SHP77 treated with DMSO at 0.1 percent for 48 hours (cell line): ENCODE results near the gene C1orf50.
"Not testable (repeated sequence)": the region's sequence is repeated elsewhere in the genome, so short reads cannot be mapped to it uniquely, and the experiment has no call there.

Source experiments
- DNase-seq: peaks from one replicate; lab custom pipeline; 2025; lab: John Stamatoyannopoulos, UW

Gene C1orf50

DNA sequence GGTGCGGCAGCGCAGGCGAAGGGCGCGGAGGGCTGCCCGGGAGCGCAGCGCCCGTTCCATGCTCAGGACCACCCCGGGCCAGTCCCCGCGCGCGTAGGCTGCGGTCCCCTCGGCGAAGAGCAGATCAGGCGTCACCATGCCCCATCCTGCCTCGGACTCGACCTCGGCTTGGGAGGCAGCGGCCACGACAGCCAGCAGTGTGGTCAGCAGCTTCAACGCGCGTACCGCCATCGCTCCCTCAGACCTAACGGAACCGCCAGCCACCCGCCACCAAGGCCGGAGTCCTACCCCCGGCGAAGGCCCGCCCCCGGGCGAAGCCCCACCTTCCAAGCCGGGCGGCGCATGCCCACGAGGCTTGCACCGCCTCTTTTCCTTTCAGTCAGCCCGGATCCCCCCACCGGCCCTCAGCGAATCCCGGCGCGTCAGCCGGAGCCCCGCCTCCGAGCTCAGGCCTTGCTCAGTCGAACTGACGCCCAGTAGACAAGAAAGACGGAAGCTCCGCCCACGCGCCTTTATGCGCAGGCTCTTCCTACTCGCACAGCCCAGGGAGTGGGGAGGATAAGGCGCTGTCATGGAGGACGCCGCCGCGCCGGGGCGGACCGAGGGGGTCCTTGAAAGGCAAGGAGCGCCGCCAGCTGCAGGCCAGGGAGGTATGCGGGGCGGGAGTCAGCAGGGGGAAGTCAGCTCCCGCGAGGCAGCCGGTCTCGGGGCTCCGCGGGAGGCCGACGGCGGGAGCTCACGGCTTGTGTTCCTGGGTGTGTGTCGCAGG is at the start of gene C1orf50, which contains the start of gene P3H1:
Gene C1orf50 (plus strand): TSS at position 509 of the 769 bp plus-strand sequence. CDS start 63 bp downstream, at position 572.
Gene P3H1 (minus strand): TSS at position 288 of the 769 bp plus-strand sequence. CDS start 57 bp downstream, at position 231.
- DNase-seq, result peak; percentile 95

DNA sequence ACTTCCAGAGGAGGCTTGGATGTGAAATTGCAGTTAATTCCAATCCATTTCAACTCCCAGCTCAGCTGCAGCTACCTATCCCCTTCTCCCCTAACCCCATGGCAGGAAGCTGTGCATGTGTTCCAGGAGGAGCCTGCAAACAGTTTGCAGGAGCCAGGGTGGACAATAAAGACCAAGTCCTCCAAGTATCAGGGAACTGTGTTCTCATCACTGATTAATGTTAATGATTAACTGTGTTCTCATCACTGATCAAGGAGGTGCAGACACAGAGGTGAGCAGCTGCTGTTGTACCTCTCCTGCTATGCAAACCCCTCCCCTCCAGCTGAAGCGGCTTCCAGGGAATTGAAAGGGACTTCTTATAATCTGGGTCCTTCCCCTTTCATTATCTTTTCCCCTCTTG is 46.2 kb upstream of the C1orf50 start:
- no peak for DNase-seq

DNA sequence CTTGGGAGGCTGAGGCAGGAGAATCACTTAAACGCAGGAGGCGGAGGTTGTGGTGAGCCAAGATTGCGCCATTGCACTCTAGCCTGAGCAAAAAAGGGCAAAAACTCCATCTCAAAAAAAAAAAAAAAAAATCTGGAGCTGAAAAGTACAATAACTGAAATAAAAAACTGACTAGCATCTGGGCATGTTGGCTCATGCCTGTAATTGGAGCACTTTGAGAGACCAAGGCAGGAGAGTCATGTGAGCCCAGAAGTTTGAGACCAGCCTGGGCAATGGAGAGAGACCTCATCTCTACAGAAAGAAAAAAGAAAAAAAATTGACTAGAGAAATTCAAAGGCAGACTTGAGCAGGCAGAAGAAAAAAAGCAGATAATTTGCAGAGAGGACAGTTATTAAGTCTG is 45.1 kb upstream of the C1orf50 start:
- DNase-seq, result no peak

DNA sequence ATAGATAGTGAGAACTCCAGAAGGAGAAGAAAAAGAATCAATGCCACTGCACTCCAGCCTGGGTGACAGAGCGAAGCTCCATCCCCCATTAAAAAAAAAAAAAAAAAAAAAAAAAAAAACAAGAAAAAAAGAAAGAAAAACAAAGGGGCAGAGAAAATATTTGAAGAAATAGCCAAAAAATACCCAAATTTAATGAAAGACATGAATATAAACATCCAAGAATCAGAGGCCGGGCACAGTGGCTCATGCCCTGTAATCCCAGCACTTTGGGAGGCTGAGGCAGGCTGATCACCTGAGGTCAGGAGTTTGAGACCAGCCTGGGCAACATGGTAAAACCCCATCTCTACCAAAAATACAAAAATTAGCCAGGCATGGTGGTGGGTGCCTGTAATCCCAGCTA is 44.6 kb upstream of the C1orf50 start:
- DNase-seq, result not testable (repeated sequence)

DNA sequence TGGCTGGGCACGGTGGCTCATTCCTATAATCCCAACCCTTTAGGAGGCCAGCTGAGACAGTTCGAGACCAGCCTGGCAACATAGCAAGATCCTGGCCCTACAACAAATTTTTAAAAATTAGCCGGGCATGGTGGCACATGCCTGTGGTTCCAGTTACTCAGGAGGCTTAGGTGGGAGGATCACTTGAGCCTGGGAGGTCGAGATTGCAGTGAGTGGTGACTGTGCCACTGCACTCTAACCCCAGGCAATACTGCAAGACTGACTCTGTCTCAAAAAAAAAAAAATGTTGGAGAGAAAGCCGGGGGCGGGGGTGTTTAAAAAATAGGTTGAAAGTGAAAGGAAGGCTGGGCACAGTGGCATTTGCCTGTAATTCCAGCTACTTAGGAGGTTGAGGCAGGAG is 43.5 kb upstream of the C1orf50 start:
- no peak for DNase-seq

DNA sequence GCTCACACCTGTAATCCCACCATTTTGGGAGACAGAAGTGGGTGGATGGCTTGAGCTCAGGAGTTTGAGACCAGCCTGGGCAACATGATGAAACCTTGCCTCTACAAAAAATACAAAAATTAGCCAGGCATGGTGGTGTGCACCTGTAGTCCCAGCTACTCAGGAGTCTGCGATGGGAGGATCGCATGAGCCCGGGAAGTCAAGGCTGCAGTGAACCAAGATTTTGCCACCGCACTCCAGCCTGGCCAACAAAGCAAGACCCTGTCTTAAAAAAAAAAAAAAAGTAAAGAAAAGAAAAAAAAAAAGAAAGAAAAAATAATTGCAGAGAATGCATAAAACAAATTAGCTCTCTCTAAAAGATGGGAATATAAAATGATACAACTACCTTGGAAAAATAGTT is 41.2 kb upstream of the C1orf50 start:
- DNase-seq, result not testable (repeated sequence)

DNA sequence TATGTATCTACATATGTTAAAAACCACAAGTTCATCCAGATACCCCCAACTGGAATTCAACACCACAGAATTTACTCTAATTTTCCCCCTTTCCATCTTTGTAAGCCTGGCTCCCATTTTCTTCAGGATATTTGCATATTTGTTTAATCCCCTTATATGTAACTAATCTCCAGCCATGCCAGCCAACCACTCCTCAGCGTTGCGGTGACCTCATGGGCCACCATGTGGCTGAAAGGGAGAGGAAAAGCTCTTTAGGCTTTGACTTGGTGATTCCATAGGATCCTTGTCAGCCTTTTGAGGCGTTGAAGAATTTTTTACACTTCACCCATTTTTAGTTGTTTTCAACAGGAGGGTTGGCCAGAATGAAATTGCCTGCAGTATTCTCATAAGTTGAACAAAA is 37.0 kb upstream of the C1orf50 start:
- DNase-seq, result no peak

DNA sequence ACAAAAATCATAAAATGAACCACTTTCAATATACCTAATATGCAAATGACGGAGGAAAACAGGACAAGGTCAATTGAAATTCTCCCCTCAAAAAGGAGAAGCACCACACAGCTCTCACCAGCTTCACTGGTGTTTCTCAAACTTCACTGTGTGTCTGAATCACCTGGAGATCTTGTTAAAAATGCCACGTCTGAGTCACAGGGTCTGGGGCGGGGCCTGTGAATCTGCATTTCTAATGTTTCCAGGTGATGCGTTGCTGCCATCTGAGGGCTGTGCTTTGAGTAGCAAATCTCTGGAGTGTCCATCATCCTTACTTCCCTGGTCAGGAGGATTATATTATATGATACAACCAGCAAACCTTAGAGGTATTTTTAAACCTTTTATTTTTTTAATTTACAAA is 36.1 kb upstream of the C1orf50 start:
- DNase-seq, result no peak

DNA sequence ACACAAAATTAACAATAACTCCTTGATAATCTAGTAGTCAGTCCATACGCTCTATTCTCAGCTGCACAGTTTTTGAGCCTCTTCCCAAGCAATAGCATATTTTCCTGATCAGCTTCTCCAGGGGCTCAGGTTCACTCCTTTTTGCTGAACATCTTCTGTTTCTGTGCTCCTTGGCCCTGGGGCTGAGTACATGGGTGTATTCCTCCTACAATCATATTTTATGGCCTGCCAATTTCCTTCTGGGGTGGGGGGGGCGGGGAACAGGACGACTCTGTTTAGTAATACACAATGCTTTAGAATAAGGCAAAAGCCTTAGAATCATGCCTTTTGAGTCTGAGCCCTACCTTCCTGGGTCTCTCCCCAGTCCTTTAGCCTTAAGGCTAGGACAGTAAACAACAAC is 35.5 kb upstream of the C1orf50 start:
- no peak for DNase-seq

DNA sequence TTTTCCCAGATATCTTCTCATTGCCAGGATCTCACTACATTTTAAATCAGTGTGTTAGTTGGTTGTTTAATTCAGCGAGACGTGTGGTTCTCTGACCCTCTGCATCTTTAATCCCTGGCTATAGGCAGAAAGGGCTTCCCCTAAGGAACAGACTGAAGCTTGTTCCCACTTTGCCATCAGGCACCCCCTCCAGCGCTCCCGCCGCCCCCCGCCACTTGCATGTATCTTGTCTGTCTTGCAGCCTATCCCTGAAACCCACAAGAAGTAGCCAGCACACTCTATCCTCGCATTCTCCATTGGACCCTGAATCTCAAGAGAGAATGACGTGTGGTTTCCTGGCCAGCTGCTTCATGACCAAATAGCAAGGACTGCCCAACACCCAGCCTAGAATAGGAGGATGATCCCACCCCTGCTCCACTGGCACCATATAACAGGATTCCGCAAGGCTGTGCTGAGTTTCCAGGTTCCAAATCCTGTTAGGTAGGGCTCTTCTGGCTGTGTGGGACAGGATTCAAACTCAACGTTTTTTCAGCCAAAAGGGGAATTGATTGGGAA is 34.8 kb upstream of the C1orf50 start:
- DNase-seq, result no peak

DNA sequence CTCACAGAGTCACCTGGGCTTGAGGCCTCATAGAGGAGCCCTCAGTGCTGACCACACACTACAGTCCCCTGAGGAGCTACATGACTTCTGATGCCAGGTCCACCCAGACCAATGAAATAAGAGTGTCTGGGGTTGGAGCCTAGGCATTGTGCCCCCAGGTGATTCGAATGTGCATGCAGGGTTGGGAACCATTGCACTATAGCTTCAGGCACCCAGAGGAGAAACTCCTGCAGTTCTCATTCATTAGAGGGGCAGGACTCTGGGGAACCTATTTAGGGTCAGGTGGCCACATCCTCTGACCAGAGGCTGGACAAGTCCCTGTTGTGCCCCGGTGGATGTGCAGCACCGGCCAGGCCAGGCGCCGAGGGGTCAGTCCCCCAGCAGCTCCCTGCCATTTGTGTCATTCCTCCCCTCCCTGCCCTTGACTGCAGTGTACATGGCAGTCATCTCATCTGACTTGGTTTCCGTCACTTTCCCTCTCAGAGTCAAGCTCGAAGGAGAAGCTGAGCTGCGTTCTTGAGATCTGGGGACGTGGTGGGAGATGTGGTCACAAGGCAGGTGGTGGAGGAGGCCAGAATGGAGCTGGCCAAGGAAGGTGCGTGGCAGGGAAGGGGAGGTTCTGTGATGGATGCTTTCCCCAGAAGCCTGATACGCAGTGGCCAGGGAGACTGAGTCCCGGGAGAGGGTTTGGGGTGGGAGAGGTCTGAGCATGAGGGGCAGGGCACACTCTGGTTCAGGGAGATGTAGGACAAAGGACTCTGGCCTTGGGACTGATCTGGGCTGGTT is 33.4 kb upstream of the C1orf50 start:
- no peak for DNase-seq

DNA sequence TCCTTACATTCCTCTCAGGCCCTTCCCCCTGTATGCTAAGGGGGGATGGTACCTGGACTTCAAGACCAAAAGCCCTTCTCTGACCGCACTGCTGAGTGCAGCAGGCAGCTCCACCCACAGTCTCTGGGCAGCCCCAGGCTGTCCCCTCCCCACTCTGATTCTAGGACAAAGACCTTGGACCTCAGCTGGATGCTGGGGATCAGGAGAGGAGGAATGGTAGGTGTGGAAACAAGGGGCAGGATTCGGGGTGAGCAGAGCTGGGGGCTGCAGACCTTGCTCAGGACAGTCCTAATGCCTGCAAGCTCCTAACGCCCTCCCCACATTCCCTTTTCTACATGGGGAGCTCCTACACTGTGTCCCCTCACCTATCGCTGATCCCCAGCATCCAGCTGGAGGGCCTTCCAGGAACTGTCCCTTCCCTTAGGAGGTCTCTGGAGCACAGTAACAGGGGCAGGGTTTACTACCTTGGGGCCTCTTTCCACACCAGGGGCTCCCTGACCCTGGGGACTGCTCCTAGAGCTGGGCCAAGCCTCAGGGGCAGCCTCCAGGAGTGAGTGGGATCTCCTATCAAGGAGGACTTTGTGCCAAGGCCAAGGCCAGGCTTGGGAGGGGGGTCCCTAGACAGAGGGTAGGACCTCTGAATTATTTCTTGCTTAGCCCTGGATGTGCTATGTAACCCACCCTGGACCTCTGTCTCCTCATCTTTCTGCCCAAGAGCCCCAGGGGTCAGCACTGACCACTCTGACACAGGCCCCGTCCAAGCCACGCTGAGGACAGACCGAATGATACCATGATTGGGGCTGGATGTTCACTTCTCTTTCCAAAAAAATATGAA is 32.6 kb upstream of the C1orf50 start:
- no peak for DNase-seq

DNA sequence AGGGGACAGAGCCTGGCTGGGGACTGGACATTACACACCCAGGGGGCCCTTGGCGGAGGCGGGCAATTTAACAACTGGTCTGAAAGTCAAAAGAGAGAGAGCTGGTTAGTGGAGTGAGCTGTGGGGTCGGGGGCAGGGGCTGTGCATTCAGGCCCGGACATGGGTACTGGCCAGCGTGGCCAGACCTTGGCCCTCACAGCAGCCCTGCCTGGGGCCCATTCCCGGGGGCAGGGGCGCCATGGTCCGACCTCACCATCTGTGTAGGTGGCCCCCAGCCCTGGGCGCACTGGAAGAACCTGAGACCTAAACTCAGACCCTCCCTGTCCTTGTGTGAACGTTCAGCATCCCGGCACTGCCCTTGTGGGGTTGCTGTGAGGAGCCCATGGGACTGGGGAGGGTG is 32.0 kb upstream of the C1orf50 start:
- DNase-seq, result no peak

DNA sequence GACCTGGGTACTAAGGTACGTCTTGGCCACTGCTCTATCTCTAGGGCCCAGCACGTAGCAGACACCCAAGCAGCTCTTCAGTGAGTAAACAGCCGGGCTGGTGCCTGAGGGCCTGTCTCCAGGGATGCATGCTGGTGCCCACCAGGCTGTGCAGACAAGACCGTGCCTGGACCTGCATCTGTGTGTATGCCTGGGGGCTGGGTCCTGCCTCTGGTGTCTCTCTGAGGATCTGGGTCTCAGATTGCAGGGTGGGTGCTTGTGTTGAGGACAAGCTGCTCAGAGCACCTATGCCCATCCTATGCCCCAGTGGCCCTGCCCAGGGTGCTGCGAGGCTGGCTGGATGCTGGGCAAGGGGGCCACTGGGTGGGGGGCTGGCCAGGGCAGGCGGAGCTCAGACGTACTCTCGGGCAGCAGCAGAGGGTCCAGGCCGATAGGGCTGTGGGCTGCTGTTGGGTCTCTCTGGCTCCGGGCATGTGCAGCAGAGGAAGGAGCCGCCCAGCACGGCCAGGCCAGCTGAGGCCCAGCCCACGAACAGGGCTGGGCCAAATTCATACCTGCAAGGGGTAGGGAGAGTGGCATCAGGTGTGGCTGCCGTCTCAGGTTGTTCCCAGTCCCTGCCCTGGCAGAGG is 31.5 kb upstream of the C1orf50 start:
- DNase-seq, result no peak

DNA sequence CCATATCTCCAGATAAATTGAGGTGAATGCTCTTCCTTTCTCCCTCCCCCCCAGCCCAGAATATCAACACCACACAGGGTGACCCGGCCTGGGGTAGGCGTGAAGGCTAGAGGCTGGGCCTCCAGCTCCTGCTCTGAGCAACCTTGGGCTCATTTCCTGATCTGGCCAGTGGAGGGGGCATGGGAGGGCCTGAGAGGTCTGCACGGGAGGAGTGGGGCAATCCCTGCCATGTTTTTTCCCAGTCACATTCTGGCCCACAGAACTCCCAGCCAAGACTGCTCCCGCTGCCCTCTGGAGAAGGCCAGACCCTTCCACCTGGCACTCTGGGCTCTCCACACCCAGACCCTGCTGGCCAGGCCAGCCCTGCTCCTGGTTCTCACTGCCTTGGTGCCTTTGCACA is 30.9 kb upstream of the C1orf50 start:
- DNase-seq, result no peak

DNA sequence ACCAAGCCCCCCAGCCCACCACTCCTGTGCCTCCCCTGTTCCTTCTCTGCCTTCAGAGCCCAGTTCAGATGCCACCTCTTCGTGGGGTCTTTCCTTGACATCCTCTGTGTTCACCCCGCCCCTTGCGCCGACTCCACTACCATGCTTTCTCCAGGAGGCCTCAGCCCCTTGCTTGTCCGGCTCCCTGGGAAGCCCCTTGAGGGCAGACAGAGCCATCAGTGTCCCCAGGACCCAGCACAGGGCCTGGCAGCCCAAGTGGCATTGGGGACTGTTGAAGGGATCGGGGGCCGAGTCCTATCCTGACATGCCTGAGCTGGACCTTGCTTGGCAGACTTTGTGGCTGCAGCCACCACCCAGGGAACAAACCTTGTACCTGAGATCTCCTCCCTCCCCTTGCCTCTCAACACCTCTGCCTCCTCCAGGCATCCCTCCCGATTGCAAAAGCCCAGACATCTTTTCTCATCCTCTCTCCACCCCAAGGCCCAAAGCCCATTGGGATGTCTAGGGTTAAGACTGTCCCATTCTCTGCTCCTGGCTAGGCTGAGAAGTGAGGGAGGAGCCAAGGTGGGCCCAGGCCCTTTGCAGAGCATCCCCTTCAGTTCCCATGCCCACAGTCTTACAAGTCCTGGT is 30.4 kb upstream of the C1orf50 start:
- no peak for DNase-seq

DNA sequence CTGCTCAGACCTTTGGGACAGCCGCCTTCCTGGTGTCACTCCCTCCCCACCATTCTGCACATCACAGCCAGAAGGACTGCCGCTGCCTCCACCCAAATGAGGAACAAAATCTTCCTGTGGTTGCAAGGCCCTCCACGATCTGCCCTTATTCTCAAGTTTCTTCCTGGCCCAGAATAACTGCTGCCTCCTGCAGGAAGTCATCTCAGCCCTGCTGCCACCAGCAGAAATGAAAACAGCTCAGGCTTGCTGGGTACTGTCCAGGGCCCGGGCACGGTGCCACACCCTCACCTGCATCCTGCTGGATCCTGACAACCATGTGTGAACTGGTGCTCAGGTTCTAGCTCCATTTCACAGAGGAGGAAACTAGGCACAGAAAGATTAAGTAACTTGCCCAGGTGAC is 29.8 kb upstream of the C1orf50 start:
- DNase-seq, result no peak

DNA sequence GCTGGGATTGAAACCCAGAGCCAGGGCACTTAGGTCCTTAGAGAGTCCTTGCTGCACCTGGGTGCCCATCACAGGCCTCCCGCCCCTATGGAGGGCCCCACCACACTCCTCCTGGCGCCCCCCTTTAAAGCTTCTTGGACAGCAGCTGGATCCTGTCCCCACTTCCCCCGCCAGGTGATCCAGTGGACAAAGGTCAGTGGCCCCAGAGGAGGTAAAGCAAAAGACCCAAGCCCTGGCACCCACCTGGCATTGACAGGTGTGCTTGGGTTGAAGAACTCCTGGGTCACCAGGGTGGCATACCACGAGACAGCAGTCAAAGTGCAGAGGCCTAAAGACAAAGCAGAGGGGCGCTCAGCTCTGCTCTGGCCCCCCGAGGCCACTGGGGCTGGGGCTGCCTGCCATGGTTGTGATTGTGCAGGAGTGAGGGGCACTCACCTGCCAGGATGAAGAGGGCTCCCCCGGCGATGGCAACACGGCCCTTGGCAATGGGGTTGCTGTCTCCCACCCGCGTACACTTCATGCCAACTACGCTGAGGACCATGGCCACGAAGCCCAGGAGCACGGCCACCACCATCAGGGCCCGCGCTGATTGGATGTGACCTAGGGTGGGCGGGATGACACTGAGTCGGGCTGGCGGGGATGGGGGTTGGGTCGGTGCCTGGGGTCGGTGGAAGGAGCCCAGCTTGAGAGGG is 28.9 kb upstream of the C1orf50 start:
- no peak for DNase-seq

DNA sequence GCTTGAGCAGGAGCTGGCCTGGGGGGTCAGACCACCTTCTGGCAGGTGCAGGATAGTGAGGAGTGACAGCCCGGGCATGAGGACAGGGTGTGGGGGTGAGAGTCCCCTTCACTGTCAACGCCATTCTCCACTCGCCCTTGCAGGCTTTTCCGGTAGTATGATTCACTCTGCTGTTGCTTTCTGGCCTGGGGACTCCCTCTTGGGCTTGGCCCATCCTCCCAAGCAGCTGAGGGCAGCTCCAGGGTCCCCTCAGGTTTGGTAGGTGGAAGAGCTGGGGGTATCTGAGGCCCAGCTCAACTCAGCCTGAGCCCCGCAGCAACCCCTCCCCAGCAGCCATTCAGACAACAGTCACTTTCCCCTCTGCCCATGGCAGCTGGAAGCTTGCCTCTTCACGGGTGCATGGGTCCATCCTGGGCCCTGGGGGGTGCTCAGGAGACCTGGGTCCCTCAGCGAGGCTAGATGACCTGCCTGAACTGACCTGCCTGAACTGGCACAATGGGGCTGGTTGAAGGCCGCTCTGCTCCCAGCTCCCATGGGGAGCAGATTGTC is 28.3 kb upstream of the C1orf50 start:
- DNase-seq, result no peak
